Urinary bladder (tissue), 4 donors: ENCODE data around the gene PDE4D. TPM values are rescaled to one million over a fixed set of nuclear protein-coding genes. Genes with fewer than 3 reads are reported as not detected.

ENCODE experiments used
- DNase-seq: peaks from one replicate; pipeline ENCODE4 v3.0.0-alpha.2; 2015; ENCODE audit errors: extremely low spot score
- H3K27ac ChIP-seq: one replicate; pipeline ENCODE4 v1.5.1; 2013; ENCODE audit warnings: low read depth, mild to moderate bottlenecking, moderate library complexity
- H3K36me3 ChIP-seq: one replicate; pipeline ENCODE4 v1.6.1; 2013; ENCODE audit warnings: mild to moderate bottlenecking, moderate library complexity; ENCODE audit not compliant: insufficient read depth
- H3K4me1 ChIP-seq: one replicate; pipeline ENCODE4 v1.6.1; 2013; ENCODE audit warnings: mild to moderate bottlenecking, moderate library complexity; ENCODE audit not compliant: insufficient read depth
- H3K4me3 ChIP-seq: one replicate; pipeline ENCODE4 v1.5.1; 2013; ENCODE audit warnings: low read depth, low read length
- WGBS: extraction: QIAGEN DNeasy Blood & Tissue Kit; methylation state at CpG from one replicate; pipeline ENCODE4 v1.1.7; 2013; 5-methylcytosine and 5-hydroxymethylcytosine counted together
- polyA plus RNA-seq: library from polyadenylated mRNA; stranded (reverse); fragments of 200-250 nt; gene quantifications from one replicate; pipeline ENCODE4 v1.2.3, GENCODE V29; 2013
- total RNA-seq: library from RNA; depleted of rRNA; stranded (reverse); fragments of >200 nt; gene quantifications from one replicate; pipeline ENCODE4 v1.2.3, GENCODE V29; 2014
- donor health status: healthy with polysubstance abuse.
- donor health status: healthy.

PDE4D gene
- total and polyA plus RNA-seq, 2 donors, result 27.3 to 253 TPM

DNA sequence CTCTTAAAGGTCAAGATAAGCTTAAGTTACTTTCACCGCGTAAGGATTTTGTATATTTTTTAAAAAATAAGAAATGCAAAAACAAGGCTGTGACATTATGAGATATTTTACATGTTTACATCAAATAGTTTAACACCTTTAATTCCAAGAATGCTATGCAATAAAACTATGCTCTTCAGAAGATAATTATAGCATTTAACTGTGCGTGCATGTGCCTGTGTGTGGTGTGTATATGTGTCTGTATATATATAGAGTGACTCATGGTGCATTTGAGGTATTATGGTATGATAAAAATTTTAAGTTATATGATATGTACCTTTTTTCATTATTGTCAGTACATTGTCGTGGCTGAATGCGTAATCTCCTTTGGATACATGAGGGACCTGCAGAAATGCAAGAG is 539.3 kb downstream of the PDE4D start:
- no peak overlapping the region for H3K27ac ChIP-seq
- no peak overlapping the region for H3K4me3 ChIP-seq
- WGBS, result 78% methylated on average over 5 of the region's 5 CpGs
- DNase-seq, result no peak
- peaks cover 1% of the 10 kb centered on the region for H3K4me1 ChIP-seq
- H3K36me3 ChIP-seq, result no peaks in the 10 kb centered on the region

DNA sequence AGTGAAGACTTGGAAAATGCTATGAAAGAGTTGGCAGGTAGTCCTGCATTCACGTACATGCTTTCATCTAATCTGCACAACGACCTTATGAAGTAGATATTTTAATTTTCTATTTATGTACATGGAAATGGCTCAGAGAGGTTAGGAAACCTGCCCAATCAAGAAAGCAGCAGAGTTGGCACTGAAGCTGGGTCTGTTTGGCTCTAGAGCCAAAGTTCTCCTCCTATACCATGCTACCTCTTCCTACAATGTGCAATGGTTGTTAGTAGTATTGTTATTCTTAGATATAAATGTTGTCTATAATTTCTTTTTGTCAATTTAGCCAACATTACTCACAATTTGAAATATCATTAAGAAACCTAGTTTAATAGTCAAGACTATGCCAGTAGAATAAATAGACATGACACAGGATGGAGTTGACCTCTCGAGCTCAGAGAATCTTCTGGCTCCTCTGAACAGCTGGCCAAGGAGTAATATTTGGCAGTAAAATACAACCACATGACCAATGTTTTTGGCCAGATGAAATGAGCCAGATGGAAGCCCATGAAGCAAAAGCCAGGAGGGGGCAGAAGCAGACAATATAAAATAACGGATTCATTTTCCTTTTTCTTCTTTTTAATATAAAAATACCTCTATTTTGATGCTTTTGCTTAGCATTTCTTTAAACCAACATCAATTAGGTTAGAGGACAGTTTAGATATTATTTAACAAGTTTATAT is 542.3 kb downstream of the PDE4D start:
- Histone ChIP-seq H3K4me3 (no peak overlapping the region), H3K4me1 (no peaks in the 10 kb centered on the region), H3K36me3 (no peaks in the 10 kb centered on the region), H3K27ac (no peak overlapping the region)
- DNase-seq, result no peak
- WGBS, result 26% methylated on average over 4 of the region's 4 CpGs

DNA sequence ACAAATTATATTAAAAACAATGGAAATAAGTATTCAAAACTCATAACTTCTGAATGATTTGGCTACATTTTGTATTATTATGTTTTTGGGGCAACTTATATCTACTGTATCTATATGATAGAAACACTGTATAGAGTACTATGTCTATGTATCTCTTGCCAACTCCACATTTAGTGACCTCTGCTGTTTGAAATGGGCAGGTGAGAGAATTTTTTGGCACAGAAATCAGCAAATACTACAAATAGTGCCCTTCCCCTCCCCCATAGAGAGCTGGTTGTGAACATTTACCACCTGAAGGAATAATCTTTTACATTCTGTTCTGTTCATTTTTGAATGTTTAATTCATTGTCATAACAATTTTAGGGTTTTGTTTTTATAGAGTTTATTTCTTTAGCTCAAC is 545.3 kb downstream of the PDE4D start:
- DNase-seq, result no peak
- H3K36me3 ChIP-seq, result no peaks in the 10 kb centered on the region
- H3K4me1 ChIP-seq, result no peaks in the 10 kb centered on the region
- H3K27ac ChIP-seq, result no peak overlapping the region
- H3K4me3 ChIP-seq, result no peak overlapping the region

DNA sequence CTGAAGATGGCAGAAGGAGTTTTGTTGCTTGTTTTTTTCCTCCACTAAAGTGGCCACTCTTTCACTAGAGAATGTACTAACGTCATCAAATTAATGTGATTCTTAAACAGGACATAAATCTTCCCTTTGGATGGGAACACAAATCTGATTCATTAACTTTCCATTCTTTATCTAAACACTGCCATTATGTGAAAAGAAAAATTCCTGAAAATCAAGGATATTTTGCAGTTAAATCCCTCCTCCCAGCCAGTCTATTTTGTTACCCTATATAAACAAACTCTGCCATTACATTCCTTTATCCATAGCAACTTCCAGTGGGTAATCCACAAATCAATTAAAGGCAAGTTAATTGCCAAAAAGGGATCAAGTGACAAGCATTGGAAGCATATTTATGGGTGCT is 546.5 kb downstream of the PDE4D start:
- H3K4me1 ChIP-seq, result no peaks in the 10 kb centered on the region
- WGBS, result 17% methylated on average over 1 of the region's 1 CpG

DNA sequence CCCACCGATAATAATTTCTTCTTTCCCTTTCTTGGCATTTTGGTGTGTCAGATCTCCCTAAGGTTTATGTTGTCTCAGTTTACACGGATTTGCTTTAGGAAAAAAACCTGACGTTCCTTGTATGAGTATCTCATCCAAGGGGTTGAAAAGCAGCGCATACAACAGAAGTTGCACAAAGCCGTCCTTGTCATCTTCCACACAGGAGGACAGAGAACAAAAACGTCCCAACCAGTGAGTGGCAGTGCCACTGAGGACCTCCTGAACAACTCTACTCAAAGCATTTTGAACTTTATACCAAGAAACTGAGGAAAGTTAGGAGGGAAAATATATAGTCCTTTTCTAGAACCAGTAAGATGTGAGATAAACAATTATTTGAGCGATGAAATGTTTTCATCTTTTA is 547.0 kb downstream of the PDE4D start:
- no peak for DNase-seq
- no peaks in the 10 kb centered on the region for H3K4me1 ChIP-seq
- 71% methylated on average over 7 of the region's 7 CpGs for WGBS
- no peak overlapping the region for H3K27ac ChIP-seq
- H3K4me3 ChIP-seq, result no peak overlapping the region
- no peaks in the 10 kb centered on the region for H3K36me3 ChIP-seq

More for the DNA sequence above, 546.5 kb downstream of the PDE4D start:
- H3K27ac ChIP-seq, result no peak overlapping the region
- no peaks in the 10 kb centered on the region for H3K36me3 ChIP-seq
- no peak overlapping the region for H3K4me3 ChIP-seq
- DNase-seq, result no peak

DNA sequence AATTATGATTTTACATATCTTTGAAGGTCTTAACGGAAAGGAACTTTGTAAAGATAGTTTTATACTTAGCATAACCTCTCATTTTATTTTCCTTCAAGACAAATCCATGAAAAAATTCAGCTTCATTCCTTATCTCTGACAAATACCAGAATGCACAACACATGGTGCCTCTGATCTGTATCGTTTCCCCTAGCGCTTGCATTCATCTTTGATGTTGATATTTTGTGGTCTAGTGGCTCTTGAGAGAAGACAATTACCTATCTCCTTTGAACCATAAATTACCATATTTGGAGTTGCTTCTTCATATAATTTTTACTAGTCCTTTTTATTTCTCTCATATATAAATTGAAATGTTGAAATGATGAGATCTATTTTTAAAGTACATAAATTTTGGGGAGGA is 551.3 kb downstream of the PDE4D start:
- DNase-seq, result no peak
- Histone ChIP-seq H3K27ac (no peak overlapping the region), H3K4me1 (no peaks in the 10 kb centered on the region), H3K36me3 (no peaks in the 10 kb centered on the region), H3K4me3 (no peak overlapping the region)
- WGBS, result 45% methylated on average over 3 of the region's 3 CpGs

DNA sequence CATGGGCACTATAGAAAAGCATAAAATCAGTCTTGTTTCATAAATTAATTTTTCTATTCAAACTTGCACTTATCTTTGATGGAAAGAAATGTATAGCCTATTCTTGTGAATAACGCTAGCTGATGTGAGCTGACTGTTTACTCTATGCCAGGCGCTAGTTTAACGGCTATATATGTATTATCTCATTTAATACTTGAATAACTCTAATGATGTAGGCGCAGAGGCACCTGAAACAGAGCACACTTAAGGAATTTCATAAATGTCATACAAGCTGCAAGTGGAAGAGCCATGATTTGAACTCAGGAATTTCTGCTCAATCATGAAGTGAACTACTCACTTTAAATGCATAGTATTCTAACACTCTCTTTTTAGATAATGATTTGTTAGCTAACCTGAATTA is 551.8 kb downstream of the PDE4D start:
- no peaks in the 10 kb centered on the region for H3K36me3 ChIP-seq
- H3K27ac ChIP-seq, result no peak overlapping the region
- no peak overlapping the region for H3K4me3 ChIP-seq
- no peaks in the 10 kb centered on the region for H3K4me1 ChIP-seq
- no peak for DNase-seq
- 86% methylated on average over 4 of the region's 4 CpGs for WGBS

DNA sequence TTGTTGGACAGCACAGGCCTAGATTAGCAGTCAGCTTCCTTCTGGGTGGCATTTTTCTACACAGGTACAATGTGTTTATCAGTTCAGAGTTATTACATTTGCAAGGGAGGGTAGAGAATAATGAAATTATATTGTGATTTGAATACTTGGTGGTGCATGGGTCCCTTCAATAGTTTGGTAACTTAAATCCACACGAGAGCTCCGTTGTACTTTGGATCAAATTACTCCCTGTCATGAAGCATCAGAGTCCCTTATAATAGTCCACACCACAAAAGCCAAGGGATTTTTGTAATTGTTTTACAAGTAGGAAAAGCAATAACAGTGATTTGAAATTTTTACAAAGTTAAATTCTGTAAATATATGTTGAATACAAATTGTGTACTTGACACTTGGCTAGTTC is 552.4 kb downstream of the PDE4D start:
- H3K4me3 ChIP-seq, result no peak overlapping the region
- no peaks in the 10 kb centered on the region for H3K36me3 ChIP-seq
- DNase-seq, result no peak
- WGBS, result 95% methylated on average over 2 of the region's 2 CpGs
- no peak overlapping the region for H3K27ac ChIP-seq
- H3K4me1 ChIP-seq, result no peaks in the 10 kb centered on the region

DNA sequence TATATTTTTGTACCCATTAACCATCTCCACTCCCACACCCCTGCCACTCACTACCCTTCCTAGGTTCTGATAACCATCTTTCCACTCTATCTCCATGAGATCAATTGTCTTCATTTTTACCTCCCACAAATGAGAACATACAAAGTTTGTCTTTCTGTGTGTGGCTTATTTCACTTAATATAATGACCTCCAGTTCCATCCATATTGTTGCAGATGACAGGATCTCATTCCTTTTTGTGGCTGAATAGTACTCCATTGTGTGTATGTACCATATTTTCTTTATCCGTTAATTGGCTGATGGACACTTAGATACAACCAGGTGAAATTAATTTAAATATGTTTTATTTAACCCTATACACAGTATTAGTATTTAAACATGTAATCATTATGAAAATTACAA is 552.9 kb downstream of the PDE4D start:
- Histone ChIP-seq H3K27ac (no peak overlapping the region), H3K4me1 (no peaks in the 10 kb centered on the region), H3K36me3 (no peaks in the 10 kb centered on the region), H3K4me3 (no peak overlapping the region)
- DNase-seq, result no peak
- 47% methylated on average over 1 of the region's 1 CpG for WGBS

DNA sequence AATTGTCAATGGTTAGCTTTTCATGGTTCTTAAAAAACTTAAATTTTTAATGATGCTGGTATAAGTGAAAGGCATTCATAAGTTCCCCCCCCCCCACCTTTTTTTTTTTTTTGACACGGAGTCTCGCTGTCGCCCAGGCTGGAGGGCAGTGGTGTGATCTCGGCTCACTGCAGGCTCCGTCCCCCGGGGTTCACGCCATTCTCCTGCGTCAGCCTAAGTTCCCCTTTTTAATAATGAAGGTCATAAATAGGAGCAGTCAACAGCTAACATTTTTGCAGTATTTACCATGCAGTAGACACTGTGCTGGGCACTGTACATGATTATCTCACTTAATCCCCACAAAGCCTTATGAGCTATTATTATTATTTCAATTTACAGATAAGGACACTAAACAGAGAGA is 556.3 kb downstream of the PDE4D start:
- Histone ChIP-seq H3K27ac (no peak overlapping the region), H3K4me3 (no peak overlapping the region), H3K36me3 (no peaks in the 10 kb centered on the region), H3K4me1 (no peaks in the 10 kb centered on the region)
- DNase-seq, result no peak
- 91% methylated on average over 8 of the region's 8 CpGs for WGBS

DNA sequence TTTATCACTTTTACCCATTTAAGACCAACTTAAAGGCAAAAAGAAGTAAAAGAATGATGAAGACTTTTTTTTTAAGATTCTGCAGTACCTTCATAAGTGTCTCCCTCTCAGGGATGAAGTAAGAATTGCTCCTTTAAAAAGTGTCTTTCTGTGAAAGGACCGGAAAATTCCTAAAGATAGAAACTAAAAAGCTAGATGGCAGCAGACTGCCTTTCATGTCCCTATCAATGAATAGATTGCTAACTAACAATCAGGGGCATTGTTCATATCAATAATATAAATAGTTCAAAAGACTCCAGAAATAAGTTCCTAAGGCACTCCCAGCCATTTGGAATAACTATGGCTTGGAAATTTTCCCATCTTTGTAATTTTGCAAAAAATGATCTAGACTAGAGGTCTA is 558.0 kb downstream of the PDE4D start:
- DNase-seq, result no peak
- no peak overlapping the region for H3K4me3 ChIP-seq
- no peaks in the 10 kb centered on the region for H3K4me1 ChIP-seq
- no peaks in the 10 kb centered on the region for H3K36me3 ChIP-seq
- no peak overlapping the region for H3K27ac ChIP-seq
- WGBS, result 93% methylated on average over 1 of the region's 1 CpG

DNA sequence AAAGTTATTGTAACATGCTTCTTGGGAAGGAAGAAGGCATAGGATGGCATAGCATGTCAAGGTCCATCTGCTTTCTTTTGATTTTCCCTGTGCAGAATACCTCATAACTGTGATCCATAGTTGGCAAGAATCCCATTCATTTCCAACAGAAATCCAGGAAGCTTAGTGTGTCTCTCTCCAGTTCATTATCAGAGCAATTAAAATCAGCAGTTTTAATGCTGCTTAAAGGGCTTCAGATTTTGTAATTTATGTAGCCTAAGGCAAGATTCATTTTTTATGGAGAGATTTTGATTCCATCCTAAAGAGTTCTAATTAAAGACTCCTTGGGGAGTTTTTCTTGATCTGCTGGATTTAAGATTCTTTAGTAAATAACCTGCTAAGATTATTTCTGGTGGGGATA is 560.1 kb downstream of the PDE4D start:
- no peak overlapping the region for H3K27ac ChIP-seq
- H3K36me3 ChIP-seq, result no peaks in the 10 kb centered on the region
- H3K4me3 ChIP-seq, result no peak overlapping the region
- no peak for DNase-seq
- H3K4me1 ChIP-seq, result no peaks in the 10 kb centered on the region

DNA sequence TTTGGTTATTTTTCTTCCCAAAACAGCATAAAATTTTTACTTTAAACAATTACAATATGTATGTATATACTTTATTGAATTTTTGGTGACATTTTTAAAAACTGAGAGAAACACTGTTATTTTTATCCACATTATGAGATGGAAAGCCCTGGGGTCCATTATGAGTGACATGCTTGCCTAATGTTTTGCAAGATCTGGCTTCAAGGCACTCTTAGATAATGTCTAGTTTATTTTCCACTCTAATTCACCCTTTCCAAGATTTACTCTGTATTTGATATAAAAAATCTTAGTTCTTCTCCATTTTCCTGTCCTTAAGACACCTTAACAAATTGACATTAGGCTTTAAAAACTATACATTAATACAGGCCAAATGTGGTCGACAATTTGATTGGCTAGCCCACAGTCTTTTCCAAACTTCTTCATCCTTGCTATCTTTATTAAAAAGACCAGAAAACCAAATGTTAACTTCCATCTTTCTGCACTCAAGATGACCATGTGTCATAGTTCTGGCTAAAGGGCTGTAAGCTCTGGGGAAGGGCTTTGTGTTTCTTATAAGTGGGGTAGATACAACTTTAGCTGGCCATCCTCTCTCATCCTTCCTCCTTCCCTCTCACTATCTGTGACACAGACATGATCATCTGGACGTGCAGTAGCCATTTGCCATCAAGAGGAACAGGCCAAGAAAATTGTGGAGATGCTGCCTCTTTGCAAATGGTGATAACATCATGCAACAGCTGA is 561.1 kb downstream of the PDE4D start:
- no peak overlapping the region for H3K27ac ChIP-seq
- H3K4me3 ChIP-seq, result no peak overlapping the region
- no peaks in the 10 kb centered on the region for H3K4me1 ChIP-seq
- WGBS, result 76% methylated on average over 2 of the region's 2 CpGs
- DNase-seq, result no peak
- no peaks in the 10 kb centered on the region for H3K36me3 ChIP-seq

DNA sequence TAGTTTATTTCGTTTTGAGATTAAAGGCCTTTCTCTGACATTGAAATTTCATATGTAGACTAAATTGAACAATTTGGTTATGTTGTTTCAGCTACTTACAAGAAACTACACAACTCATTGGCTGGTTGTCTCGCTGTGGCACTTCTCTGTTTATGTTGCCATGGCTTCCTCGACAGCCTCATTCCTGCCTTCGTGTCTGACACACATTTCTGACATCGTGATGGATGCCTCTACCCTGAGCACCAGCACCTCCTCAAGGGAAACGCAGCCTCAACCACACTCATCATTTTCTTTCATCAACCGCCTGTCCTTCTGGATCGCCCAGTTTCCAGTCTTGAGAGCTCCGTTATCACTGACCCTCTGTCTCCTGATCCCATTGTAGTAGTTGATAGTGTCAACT is 562.8 kb downstream of the PDE4D start:
- Histone ChIP-seq H3K27ac (no peak overlapping the region), H3K4me1 (no peaks in the 10 kb centered on the region), H3K4me3 (no peak overlapping the region), H3K36me3 (no peaks in the 10 kb centered on the region)
- DNase-seq, result no peak
- 94% methylated on average over 9 of the region's 9 CpGs for WGBS
